Activated gamma-delta T cell treated with anti-CD3 and anti-CD28 coated beads, Interleukin-2, amount 50 U/mL, for 16 hours (primary cell): ENCODE results near the gene NDRG3.

Experiments
- DNase-seq: peaks from one replicate; pipeline ENCODE4 v3.0.0-alpha.2; 2020; ENCODE audit warnings: low read depth

The NDRG3 gene

GRCh38 chr20:36606158-36607066, 139.5 kb downstream of the NDRG3 start:
- DNase-seq, result no peak

DNA sequence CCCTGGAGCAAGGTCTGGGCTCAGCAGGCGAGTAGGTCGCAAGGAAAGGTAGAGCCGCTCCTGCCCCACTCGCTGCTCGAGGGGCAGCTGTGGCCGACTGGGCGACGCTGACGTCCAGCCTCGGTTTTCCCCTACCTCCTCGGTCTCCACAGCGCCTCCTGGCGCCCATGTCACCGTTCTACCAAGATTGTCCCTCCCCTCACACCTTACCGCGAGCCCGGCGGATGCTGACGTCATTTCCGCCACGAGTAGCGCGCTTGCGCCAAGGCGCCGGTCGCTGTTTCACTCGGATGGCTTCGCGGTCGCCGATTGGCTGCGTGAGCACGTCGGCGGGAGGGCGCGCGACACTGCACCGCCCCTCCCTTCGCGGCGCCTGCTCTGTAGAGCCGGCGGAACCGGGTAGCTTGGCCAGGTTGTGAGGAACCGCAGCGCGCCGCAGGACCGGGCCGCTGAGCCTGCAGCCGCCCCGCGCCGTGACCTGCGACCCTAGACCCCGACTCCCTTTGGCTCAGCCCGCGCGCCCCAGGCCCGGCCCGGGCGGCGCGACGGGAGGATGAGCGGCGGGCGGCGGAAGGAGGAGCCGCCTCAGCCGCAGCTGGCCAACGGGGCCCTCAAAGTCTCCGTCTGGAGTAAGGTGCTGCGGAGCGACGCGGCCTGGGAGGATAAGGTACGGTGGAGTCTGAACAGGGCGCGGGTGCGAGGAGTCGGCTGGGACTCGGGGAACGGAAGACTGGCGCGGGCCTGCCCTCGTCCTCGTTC, 140.3 kb downstream of the NDRG3 start, which contains the start of gene RAB5IF:
Gene RAB5IF, plus strand, starts transcription at position 381 of the 759 bp plus-strand sequence. Its CDS starts 173 bp downstream, at position 554.
- peak; percentile 99 for DNase-seq

DNA sequence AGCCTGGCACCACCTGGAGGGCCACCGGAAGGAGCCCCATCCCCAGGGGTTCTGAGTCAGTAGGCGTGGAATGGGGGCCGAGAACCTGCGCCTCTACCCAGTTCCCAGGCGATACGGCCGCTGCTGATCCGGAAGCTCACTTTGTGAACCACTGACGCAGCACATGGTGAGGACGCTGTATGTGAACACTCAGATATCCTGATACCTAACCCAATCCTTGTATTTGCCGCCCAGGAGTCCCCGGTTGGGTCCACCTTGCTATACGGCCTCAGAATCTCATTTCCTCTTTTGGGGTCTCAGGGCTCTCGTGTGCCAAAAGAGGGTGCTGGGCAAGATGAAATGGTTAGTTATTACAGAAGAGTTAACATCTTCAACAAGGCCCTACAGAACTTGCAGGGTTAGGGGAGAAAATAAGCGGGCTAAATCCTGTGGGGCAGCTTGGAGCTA, 140.9 kb downstream of the NDRG3 start:
- no peak for DNase-seq
